ENCODE results near the gene PCBP3. TPM values are rescaled to one million over a fixed set of nuclear protein-coding genes. Genes with fewer than 3 reads are reported as not detected.

PCBP3 gene
- total RNA-seq, 1 experiment from 2014 or later, result 10.9 TPM

GRCh38 chr21:45990741-45991605 lies 347.4 kb downstream of the PCBP3 start:
- peaks cover 8 to 32% (median 15%) of the 10 kb centered on the region in 3 experiments; a peak in 6 of 7 replicates for H3K36me3 Mint-ChIP-seq (ENCODE audit: insufficient read depth in 1 of 3, low read depth in 3 of 3)
- H3K27ac ChIP-seq (ENCODE audit: insufficient read length, low read depth, low read length), result no peak overlapping the region
- H2AK5ac ChIP-seq (ENCODE audit: insufficient read length, low read length), result no peak overlapping the region
- H4K5ac ChIP-seq (ENCODE audit: insufficient read length, low read depth, low read length), result no peak overlapping the region
- H3K27me3 Mint-ChIP-seq (ENCODE audit: low read depth), result no peaks in the 10 kb centered on the region
- H4K91ac ChIP-seq (ENCODE audit: insufficient read length, low read depth, low read length), result no peak overlapping the region
- no peak overlapping the region for H3K18ac ChIP-seq (ENCODE audit: insufficient read length, low read depth, low read length)
- H3K9me3 ChIP-seq (ENCODE audit: control insufficient read depth, low read depth, low read length), result no peaks in the 10 kb centered on the region
- no peak overlapping the region for H4K8ac ChIP-seq (replicated peaks; ENCODE audit: insufficient read length, low read depth, low read length)
- H3K56ac ChIP-seq (ENCODE audit: insufficient read length, low read depth, low read length), result no peak overlapping the region
- no peaks in the 10 kb centered on the region for H3K23me2 ChIP-seq (ENCODE audit: insufficient read length, low read depth, low read length, poor library complexity, severe bottlenecking)
- H3K79me1 ChIP-seq (ENCODE audit: insufficient read depth, low read depth, low read length, poor library complexity, severe bottlenecking), result no peaks in the 10 kb centered on the region
- no peak overlapping the region for H3K4me3 Mint-ChIP-seq
- no peaks in the 10 kb centered on the region for H3K27me3 ChIP-seq (ENCODE audit: insufficient read depth, low read length)
- no peak overlapping the region for H2BK5ac ChIP-seq (ENCODE audit: insufficient read length, low read length)
- TF ChIP-seq CTCF (conservative IDR thresholded peaks at IDR 0.05), result no peak
- H4K20me1 ChIP-seq (ENCODE audit: control insufficient read depth, insufficient read depth, insufficient read length), result peaks cover 4% of the 10 kb centered on the region
- no peaks in the 10 kb centered on the region for H3K4me1 ChIP-seq (ENCODE audit: insufficient read depth, low read length)
- no peaks in the 10 kb centered on the region for H3K4me1 Mint-ChIP-seq
- no peak overlapping the region for H2BK12ac ChIP-seq (ENCODE audit: insufficient read length, low read depth, low read length)
- H3K9ac ChIP-seq (ENCODE audit: extremely low read depth, insufficient read length, low read length), result no peak overlapping the region
- no peak overlapping the region for H2AFZ ChIP-seq (ENCODE audit: low read length)
- peak overlapping the region in 1 of 3 experiments; percentile 72; a peak in 1 of 7 replicates for H3K27ac Mint-ChIP-seq
- no peak overlapping the region for H2BK20ac ChIP-seq (ENCODE audit: low read depth, low read length, poor library complexity, severe bottlenecking)
- H2BK15ac ChIP-seq (ENCODE audit: low read depth, low read length), result no peak overlapping the region
- no peak overlapping the region for H3T11ph ChIP-seq (ENCODE audit: low read length)
- H2BK120ac ChIP-seq (ENCODE audit: low read depth, low read length, poor library complexity, severe bottlenecking), result no peak overlapping the region
- WGBS (ENCODE audit: extremely low coverage, insufficient read length, low lambda C conversion rate), result no CpG with 5 or more reads among the region's 45 CpGs
- H3K23ac ChIP-seq (ENCODE audit: insufficient read length, low read depth, low read length), result no peak overlapping the region
- no peak for DNase-seq
- no peaks in the 10 kb centered on the region for H3K9me3 Mint-ChIP-seq
- H3K4me2 ChIP-seq (ENCODE audit: insufficient read depth, insufficient read length, low read length), result no peak overlapping the region
- H3K4ac ChIP-seq (ENCODE audit: low read depth, low read length), result no peak overlapping the region
- H3K14ac ChIP-seq (ENCODE audit: insufficient read depth, low read length), result no peak overlapping the region
- no peaks in the 10 kb centered on the region for H3K79me2 ChIP-seq (ENCODE audit: insufficient read depth, low read length)
